Measurements from ENCODE around the gene JAK1. TPM values are rescaled to one million over a fixed set of nuclear protein-coding genes. Genes with fewer than 3 reads are reported as not detected.

The JAK1 gene
- total RNA-seq, 4 donors from 2014 or later: 59.7 to 92.7 (median 64.1) TPM

- TF ChIP-seq POLR2A (IDR thresholded peaks at IDR 0.05) (no peak), CTCF (IDR thresholded peaks at IDR 0.05) (no peak)
- 20 to 40% methylated on average over 5 of the region's 5 CpGs for WGBS, 2 donors
- DNase-seq: no peak
- Histone ChIP-seq H3K27ac (peak overlapping the region in 3 of 4 donors; percentile 39 to 51 (median 43)), H3K9me3 (no peaks in the 10 kb centered on the region), H3K27me3 (no peaks in the 10 kb centered on the region), H3K4me1 (peaks cover 0 to 39% (median 10%) of the 10 kb centered on the region in 3 donors), H3K4me3 (no peak overlapping the region), H3K36me3 (peaks cover 0 to 6% (median 0%) of the 10 kb centered on the region in 3 donors)
- intact Hi-C loops (cut with DNase I): no loop called here
Measured at GRCh38 chr1:64983110-64983509, 16.8 kb upstream of the JAK1 start.

GRCh38 chr1:64981601-64982533 lies 15.5 kb upstream of the JAK1 start:
- Histone ChIP-seq H3K27me3 (no peaks in the 10 kb centered on the region), H3K9me3 (no peaks in the 10 kb centered on the region), H3K36me3 (peaks cover 0 to 6% (median 0%) of the 10 kb centered on the region in 3 donors), H3K27ac (peak overlapping the region in 3 of 4 donors; percentile 28 to 45 (median 39)), H3K4me3 (no peak overlapping the region), H3K4me1 (peaks cover 0 to 30% (median 6%) of the 10 kb centered on the region in 3 donors)
- intact Hi-C loops (cut with DNase I): no loop called here
- no peak for TF ChIP-seq POLR2A (IDR thresholded peaks at IDR 0.05)
- no peak for TF ChIP-seq CTCF (IDR thresholded peaks at IDR 0.05)
- 41 to 62% methylated on average over 7 of the region's 7 CpGs for WGBS, 2 donors
- no peak for DNase-seq

GRCh38 chr1:64980745-64981600 lies 14.6 kb upstream of the JAK1 start:
- TF ChIP-seq POLR2A (IDR thresholded peaks at IDR 0.05) (no peak), CTCF (IDR thresholded peaks at IDR 0.05) (no peak)
- no peak for DNase-seq
- Histone ChIP-seq H3K4me1 (peaks cover 0 to 29% (median 6%) of the 10 kb centered on the region in 3 donors), H3K36me3 (peaks cover 0 to 6% (median 0%) of the 10 kb centered on the region in 3 donors), H3K9me3 (no peaks in the 10 kb centered on the region), H3K4me3 (no peak overlapping the region), H3K27me3 (no peaks in the 10 kb centered on the region), H3K27ac (peak overlapping the region in 2 of 4 donors; percentile 28 to 45)
- 36 to 69% methylated on average over 6 to 8 of the region's 8 CpGs for WGBS, 2 donors
- intact Hi-C loops (cut with DNase I): no loop called here

GRCh38 chr1:64979358-64979757 lies 13.0 kb upstream of the JAK1 start:
- Histone ChIP-seq H3K27me3 (no peaks in the 10 kb centered on the region), H3K4me1 (peaks cover 0 to 29% (median 6%) of the 10 kb centered on the region in 3 donors), H3K27ac (no peak overlapping the region), H3K36me3 (peaks cover 0 to 6% (median 0%) of the 10 kb centered on the region in 3 donors), H3K4me3 (no peak overlapping the region), H3K9me3 (no peaks in the 10 kb centered on the region)
- no peak for DNase-seq
- TF ChIP-seq CTCF (IDR thresholded peaks at IDR 0.05) (no peak), POLR2A (IDR thresholded peaks at IDR 0.05) (no peak)
- intact Hi-C loops (cut with DNase I): no loop called here
